Muscle of arm (tissue), 12 donors: ENCODE data around the gene KCNT1. TPM values are rescaled to one million over a fixed set of nuclear protein-coding genes. Genes with fewer than 3 reads are reported as not detected.

ENCODE experiments used
- DNase-seq: peaks from one replicate; pipeline ENCODE4 v3.0.0-alpha.2; 2013
- polyA plus RNA-seq, 12 donors: library from polyadenylated mRNA; unstranded; fragments of 120-200 nt; gene quantifications; one replicate each; pipeline ENCODE4 v1.2.1, GENCODE V29; 2013; ENCODE audit not compliant: insufficient read length in 12 of 12

Gene KCNT1
- polyA plus RNA-seq, 12 donors, result 4.4 to 13.2 (median 8.2) TPM; not detected in 1

GRCh38 chr9:135745189-135745588, 43.2 kb downstream of the KCNT1 start:
- no peak for DNase-seq

- no peak for DNase-seq
Measured at GRCh38 chr9:135745686-135746324, 43.8 kb downstream of the KCNT1 start.

GRCh38 chr9:135746565-135746964, 44.6 kb downstream of the KCNT1 start:
- DNase-seq, result no peak

GRCh38 chr9:135747311-135747710, 45.3 kb downstream of the KCNT1 start:
- no peak for DNase-seq

GRCh38 chr9:135748676-135749075, 46.7 kb downstream of the KCNT1 start:
- no peak for DNase-seq

- DNase-seq, result no peak
Measured at GRCh38 chr9:135749171-135750045, 47.4 kb downstream of the KCNT1 start.

- no peak for DNase-seq
Measured at GRCh38 chr9:135750786-135751185, 48.8 kb downstream of the KCNT1 start.

- DNase-seq, result no peak
Measured at GRCh38 chr9:135751501-135751900, 49.5 kb downstream of the KCNT1 start.

GRCh38 chr9:135752281-135753204, 50.6 kb downstream of the KCNT1 start:
- no peak for DNase-seq

GRCh38 chr9:135753391-135754105, 51.6 kb downstream of the KCNT1 start:
- no peak for DNase-seq

GRCh38 chr9:135756576-135756975, 54.6 kb downstream of the KCNT1 start:
- DNase-seq, result no peak

- peak; percentile 24 for DNase-seq
Measured at GRCh38 chr9:135757356-135757755, 55.4 kb downstream of the KCNT1 start.

- DNase-seq, result no peak
Measured at GRCh38 chr9:135758056-135758455, 56.1 kb downstream of the KCNT1 start.

GRCh38 chr9:135758870-135759269, 56.9 kb downstream of the KCNT1 start:
- no peak for DNase-seq

GRCh38 chr9:135759676-135760300, 57.8 kb downstream of the KCNT1 start:
- no peak for DNase-seq

- DNase-seq, result no peak
Measured at GRCh38 chr9:135760465-135760864, 58.5 kb downstream of the KCNT1 start.

GRCh38 chr9:135761150-135761844, 59.3 kb downstream of the KCNT1 start:
- no peak for DNase-seq

- no peak for DNase-seq
Measured at GRCh38 chr9:135761845-135762168, 59.8 kb downstream of the KCNT1 start.

- no peak for DNase-seq
Measured at GRCh38 chr9:135762921-135763320, 60.9 kb downstream of the KCNT1 start.

- DNase-seq, result no peak
Measured at GRCh38 chr9:135763716-135764446, 61.9 kb downstream of the KCNT1 start.
